Gastroesophageal sphincter (tissue), 4 donors: Measurements from ENCODE around the gene AP2S1. TPM values are rescaled to one million over a fixed set of nuclear protein-coding genes. Genes with fewer than 3 reads are reported as not detected.

Experiments
- ATAC-seq: fragments of 150-250 bp; one replicate; pipeline ENCODE4 v1.9.1; 2016; ENCODE audit warnings: mild to moderate bottlenecking, moderate library complexity
- H3K27ac ChIP-seq, 4 donors: fragments of 200-600 bp; sonication (generic) in 3 of 4; 1 replicate in 3 of 4; 2 replicates in 1 of 4; pipeline ENCODE4 v1.5.1; 2016 to 2019
- H3K27me3 ChIP-seq: fragments of 200-600 bp; sonication (generic); one replicate; pipeline ENCODE4 v1.5.1; 2019
- H3K36me3 ChIP-seq, 2 donors: fragments of 200-600 bp; sonication (generic); one replicate each; pipeline ENCODE4 v1.5.1; 2019; ENCODE audit warnings: control low read depth in 1 of 2
- H3K4me1 ChIP-seq, 3 donors: fragments of 200-600 bp; sonication (generic); 1 replicate in 2 of 3; 2 replicates in 1 of 3; pipeline ENCODE4 v1.5.1; 2016 to 2019; ENCODE audit warnings: control low read depth in 2 of 3
- H3K4me3 ChIP-seq, 2 donors: fragments of 200-600 bp; sonication (generic); one replicate each; pipeline ENCODE4 v1.5.1; 2019; ENCODE audit warnings: mild to moderate bottlenecking in 1 of 2, moderate library complexity in 1 of 2
- H3K9me3 ChIP-seq, 3 donors: fragments of 200-600 bp; sonication (generic); one replicate each; pipeline ENCODE4 v1.5.1; 2017 to 2019; ENCODE audit warnings: control low read depth in 2 of 3
- EP300 ChIP-seq: sonication (generic); formaldehyde crosslinking; IDR thresholded peaks from one replicate; pipeline ENCODE4 v1.6.1; 2017; ENCODE audit warnings: antibody characterized with exemption, mild to moderate bottlenecking
- POLR2A ChIP-seq, 2 donors: fragments of 450-650 bp; IDR thresholded peaks; one replicate each; pipeline ENCODE4 v1.6.1; 2017; ENCODE audit warnings: antibody characterized with exemption in 2 of 2, mild to moderate bottlenecking in 2 of 2, moderate library complexity in 1 of 2
- POLR2AphosphoS5 ChIP-seq: sonication (generic); formaldehyde crosslinking; IDR thresholded peaks from one replicate; pipeline ENCODE4 v1.6.1; 2017; ENCODE audit warnings: antibody characterized with exemption
- WGBS, 2 donors: methylation state at CpG; one replicate each; pipeline ENCODE4 v1.1.5; 2018; ENCODE audit warnings: low coverage in 1 of 2; 5-methylcytosine and 5-hydroxymethylcytosine counted together
- small RNA-seq, 4 donors: library from RNA; depleted of rRNA; stranded (forward); fragments of <200 nt; gene quantifications; one replicate each; pipeline ENCODE3, GENCODE V24; 2016
- total RNA-seq, 4 donors: library from RNA; depleted of rRNA; stranded (reverse); fragments of >200 nt; gene quantifications; one replicate each; pipeline ENCODE4 v1.1.0, GENCODE V29; 2016
- TF ChIP-seq, protein P1 (sequence below), 4 experiments: fragments of 200-600 bp in 2 of 4; fragments of 450-650 bp in 2 of 4; sonication (generic) in 1 of 4; IDR thresholded peaks; one replicate each; pipeline ENCODE4 v1.5.1; 2017 to 2019; ENCODE audit warnings: antibody characterized with exemption in 4 of 4, mild to moderate bottlenecking in 2 of 4, moderate library complexity in 2 of 4

AP2S1 gene
- total RNA-seq, 4 donors from 2014 or later: 40.6 to 76.2 (median 66.5) TPM

GRCh38 chr19:46789371-46789770 is 61.3 kb downstream of the AP2S1 start:
- Histone ChIP-seq H3K9me3 (no peaks in the 10 kb centered on the region), H3K27ac (peak overlapping the region in 1 of 4 donors; percentile 40), H3K36me3 (no peaks in the 10 kb centered on the region), H3K27me3 (no peaks in the 10 kb centered on the region), H3K4me1 (peaks cover 0 to 49% (median 15%) of the 10 kb centered on the region in 3 donors), H3K4me3 (no peak overlapping the region)
- no peak for ATAC-seq
- TF ChIP-seq POLR2A (IDR thresholded peaks at IDR 0.05): no peak
- TF ChIP-seq, protein P1, sequence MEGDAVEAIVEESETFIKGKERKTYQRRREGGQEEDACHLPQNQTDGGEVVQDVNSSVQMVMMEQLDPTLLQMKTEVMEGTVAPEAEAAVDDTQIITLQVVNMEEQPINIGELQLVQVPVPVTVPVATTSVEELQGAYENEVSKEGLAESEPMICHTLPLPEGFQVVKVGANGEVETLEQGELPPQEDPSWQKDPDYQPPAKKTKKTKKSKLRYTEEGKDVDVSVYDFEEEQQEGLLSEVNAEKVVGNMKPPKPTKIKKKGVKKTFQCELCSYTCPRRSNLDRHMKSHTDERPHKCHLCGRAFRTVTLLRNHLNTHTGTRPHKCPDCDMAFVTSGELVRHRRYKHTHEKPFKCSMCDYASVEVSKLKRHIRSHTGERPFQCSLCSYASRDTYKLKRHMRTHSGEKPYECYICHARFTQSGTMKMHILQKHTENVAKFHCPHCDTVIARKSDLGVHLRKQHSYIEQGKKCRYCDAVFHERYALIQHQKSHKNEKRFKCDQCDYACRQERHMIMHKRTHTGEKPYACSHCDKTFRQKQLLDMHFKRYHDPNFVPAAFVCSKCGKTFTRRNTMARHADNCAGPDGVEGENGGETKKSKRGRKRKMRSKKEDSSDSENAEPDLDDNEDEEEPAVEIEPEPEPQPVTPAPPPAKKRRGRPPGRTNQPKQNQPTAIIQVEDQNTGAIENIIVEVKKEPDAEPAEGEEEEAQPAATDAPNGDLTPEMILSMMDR (IDR thresholded peaks at IDR 0.05): no peak
- TF ChIP-seq POLR2AphosphoS5: no peak
- 75 to 80% methylated on average over 3 to 5 of the region's 8 CpGs for WGBS, 2 donors

DNA sequence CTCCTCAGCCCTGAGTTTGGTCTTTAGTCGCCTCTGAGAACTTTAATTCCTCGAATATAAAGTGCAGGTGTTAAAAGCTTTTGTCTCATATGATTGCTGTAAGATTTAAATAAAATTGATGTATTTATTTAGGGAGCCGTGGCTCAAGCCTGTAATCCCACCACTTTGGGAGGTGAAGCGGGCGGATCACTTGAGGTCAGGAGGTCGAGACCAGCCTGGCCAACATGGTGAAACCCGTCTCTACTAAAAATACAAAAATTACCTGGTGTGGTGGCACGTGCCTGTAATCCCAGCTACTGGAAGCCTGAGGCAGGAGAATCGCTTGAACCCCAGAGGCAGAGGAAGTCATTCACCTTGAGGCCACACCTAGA is 61.7 kb downstream of the AP2S1 start:
- H3K4me3 ChIP-seq: peak overlapping the region in 1 of 2 donors; percentile 90

DNA sequence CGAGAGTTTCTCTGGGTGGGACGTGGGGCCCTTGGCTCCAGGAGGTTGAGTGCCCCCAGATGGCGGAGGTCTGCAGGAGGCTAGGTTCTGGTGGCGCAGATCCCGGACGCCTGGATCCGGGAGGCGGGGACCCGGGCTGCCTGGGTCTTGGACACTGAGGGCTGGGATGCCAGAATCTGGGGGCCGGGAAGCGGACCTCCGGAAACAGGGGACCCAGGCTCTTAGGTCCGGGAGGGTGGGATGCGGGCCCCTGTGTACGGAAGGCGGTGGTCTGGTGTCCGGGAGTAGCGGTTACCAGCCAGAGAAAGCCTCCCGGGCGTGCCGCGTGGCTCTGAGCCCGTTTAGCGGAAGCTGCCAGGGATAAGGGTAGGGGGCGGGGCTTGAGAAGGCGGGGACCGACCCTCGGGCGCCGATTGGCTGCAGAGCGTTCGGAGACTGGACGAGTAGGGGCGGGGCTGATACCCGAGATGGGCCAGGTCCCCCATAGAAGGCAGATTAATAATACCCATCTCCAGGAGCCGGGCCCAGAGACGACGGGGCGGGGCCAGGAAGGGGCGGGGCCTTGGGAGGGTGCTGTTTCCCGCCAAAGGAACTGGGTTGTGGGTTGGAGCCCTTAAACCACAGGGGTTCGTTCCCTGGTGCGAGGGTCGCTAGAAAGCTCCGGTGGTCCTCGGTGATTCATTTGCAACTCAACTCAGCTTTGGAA is 62.2 kb downstream of the AP2S1 start, which contains the start of gene SLC1A5:
TSS of gene SLC1A5 (minus strand) at position 333 of the 706 bp plus-strand sequence. CDS start 629 bp downstream, outside the sequence.
- TF ChIP-seq, protein P1 (IDR thresholded peaks at IDR 0.05): peak in 1 of 4 experiments; percentile 9
- TF ChIP-seq EP300 (no peak), POLR2AphosphoS5 (peak; percentile 97), POLR2A (IDR thresholded peaks at IDR 0.05) (peak; percentile 93 to 95)
- peak; percentile 90 for ATAC-seq
- H3K4me1 ChIP-seq: peaks cover 0 to 58% (median 24%) of the 10 kb centered on the region in 3 donors
- H3K27ac ChIP-seq: peak within 1 kb of the TSS; percentile 58 to 88 (median 86)
- no peaks in the 10 kb centered on the region for H3K9me3 ChIP-seq
- peaks cover 0 to 7% of the 10 kb centered on the region in 2 donors for H3K36me3 ChIP-seq
- H3K4me3 ChIP-seq: peak within 1 kb of the TSS; percentile 75 to 90
- whole genome bisulfite sequencing, 2 donors: 0% methylated on average over 1 to 9 of the region's 46 CpGs
- no peaks in the 10 kb centered on the region for H3K27me3 ChIP-seq

More for the DNA sequence above, 61.7 kb downstream of the AP2S1 start:
- H3K9me3 ChIP-seq: no peaks in the 10 kb centered on the region
- WGBS, 2 donors: 30 to 65% methylated on average over 2 to 8 of the region's 9 CpGs
- H3K4me1 ChIP-seq: peaks cover 0 to 53% (median 19%) of the 10 kb centered on the region in 3 donors
- no peaks in the 10 kb centered on the region for H3K27me3 ChIP-seq
- H3K36me3 ChIP-seq: peaks cover 0 to 2% of the 10 kb centered on the region in 2 donors
- peak overlapping the region in 3 of 4 donors; percentile 20 to 40 (median 40) for H3K27ac ChIP-seq
- no peak for TF ChIP-seq POLR2A (IDR thresholded peaks at IDR 0.05)
- TF ChIP-seq EP300: no peak
- no peak for TF ChIP-seq POLR2AphosphoS5
- TF ChIP-seq, protein P1 (IDR thresholded peaks at IDR 0.05): no peak
- no peak for ATAC-seq

Small RNA genes within 50 kb of the gene (small RNA-seq; reads per million reads assigned to genes)
- 0 reads per million in 4 donors for gene AC008622.3
- 0 reads per million in 4 donors for gene HNRNPMP2

Other genes with a start within 250 kb of the AP2S1 start
- gene CALM3, start 249.5 kb downstream of the AP2S1 start, total RNA-seq: 100 to 1,000 TPM; 128 to 193 (median 163) TPM
- gene PTGIR, start 225.8 kb downstream of the AP2S1 start, total RNA-seq: 1 to 10 TPM; 3.6 to 5.9 (median 4.3) TPM
- not detected for gene GNG8, start 214.6 kb downstream of the AP2S1 start, total RNA-seq
- gene DACT3, start 189.7 kb downstream of the AP2S1 start, total RNA-seq: 100 to 1,000 TPM in 1 of 4 donors, 10 to 100 TPM in 3; 42.9 to 105 (median 53.1) TPM
- 10 to 100 TPM; 15.2 to 33.6 (median 19.7) TPM for gene PRKD2, start 133.7 kb downstream of the AP2S1 start, total RNA-seq
- gene FKRP, start 104.8 kb downstream of the AP2S1 start, total RNA-seq: 10 to 100 TPM; 18.7 to 22.5 (median 20.3) TPM
- 100 to 1,000 TPM in 1 of 4 donors, 10 to 100 TPM in 3; 64.6 to 109 (median 90.4) TPM for gene STRN4, start 104.4 kb downstream of the AP2S1 start, total RNA-seq
- gene SLC1A5, start 62.3 kb downstream of the AP2S1 start, total RNA-seq: 10 to 100 TPM; 16.2 to 56.7 (median 38.8) TPM
- 100 to 1,000 TPM in 1 of 4 donors, 10 to 100 TPM in 3; 42.9 to 109 (median 57.6) TPM for gene ARHGAP35, start 10.2 kb upstream of the AP2S1 start, total RNA-seq
- gene NPAS1, start 169.0 kb upstream of the AP2S1 start, total RNA-seq: under 1 TPM in 1 of 4 donors, not detected in 3; 0.85 TPM
- gene TMEM160, start 197.8 kb upstream of the AP2S1 start, total RNA-seq: 10 to 100 TPM in 3 of 4 donors, 1 to 10 TPM in 1; 7.3 to 55.6 (median 33.4) TPM